Stomach (tissue), 4 donors: ENCODE data around the gene SLC17A3.

Experiments
- EP300 ChIP-seq: sonication (generic); formaldehyde crosslinking; IDR thresholded peaks from one replicate; pipeline ENCODE4 v1.6.1; 2017; ENCODE audit warnings: antibody characterized with exemption
- POLR2A ChIP-seq, 4 donors: fragments of 450-650 bp; IDR thresholded peaks; one replicate each; pipeline ENCODE4 v1.6.1; 2016; ENCODE audit warnings: antibody characterized with exemption in 4 of 4, control low read depth in 2 of 4, mild to moderate bottlenecking in 1 of 4, moderate library complexity in 1 of 4
- POLR2AphosphoS5 ChIP-seq, 3 donors: sonication (generic); formaldehyde crosslinking; IDR thresholded peaks; one replicate each; pipeline ENCODE4 v1.6.1; 2016; ENCODE audit warnings: antibody characterized with exemption in 3 of 3
- TF ChIP-seq, protein P1 (sequence below), 7 experiments: fragments of 450-650 bp in 4 of 7; fragments of 200-600 bp in 3 of 7; sonication (generic) in 3 of 7; IDR thresholded peaks; one replicate each; pipeline ENCODE4 v1.5.1; 2016 to 2019; ENCODE audit warnings: antibody characterized with exemption in 7 of 7, control low read depth in 2 of 7, mild to moderate bottlenecking in 1 of 7

DNA sequence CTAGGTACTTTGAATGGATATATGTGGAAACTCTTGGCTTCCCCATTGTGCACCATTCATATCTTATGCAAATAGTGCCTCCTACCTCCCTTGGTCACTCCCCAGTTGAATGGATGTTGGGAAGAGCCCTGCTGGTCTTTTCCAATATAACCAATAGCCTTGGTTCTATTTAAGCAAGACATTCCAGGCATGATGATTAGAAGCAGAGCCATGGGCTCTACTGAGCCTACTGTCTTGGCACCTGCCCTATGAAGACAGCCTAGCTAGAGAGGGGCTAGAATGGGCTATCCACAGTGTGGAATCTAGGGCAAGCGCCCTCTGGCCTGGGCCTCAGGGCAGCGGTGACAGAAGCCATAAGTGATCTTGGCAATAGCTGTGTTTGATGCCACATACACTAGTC, 57.8 kb downstream of the SLC17A3 start:
- TF ChIP-seq, protein P1, sequence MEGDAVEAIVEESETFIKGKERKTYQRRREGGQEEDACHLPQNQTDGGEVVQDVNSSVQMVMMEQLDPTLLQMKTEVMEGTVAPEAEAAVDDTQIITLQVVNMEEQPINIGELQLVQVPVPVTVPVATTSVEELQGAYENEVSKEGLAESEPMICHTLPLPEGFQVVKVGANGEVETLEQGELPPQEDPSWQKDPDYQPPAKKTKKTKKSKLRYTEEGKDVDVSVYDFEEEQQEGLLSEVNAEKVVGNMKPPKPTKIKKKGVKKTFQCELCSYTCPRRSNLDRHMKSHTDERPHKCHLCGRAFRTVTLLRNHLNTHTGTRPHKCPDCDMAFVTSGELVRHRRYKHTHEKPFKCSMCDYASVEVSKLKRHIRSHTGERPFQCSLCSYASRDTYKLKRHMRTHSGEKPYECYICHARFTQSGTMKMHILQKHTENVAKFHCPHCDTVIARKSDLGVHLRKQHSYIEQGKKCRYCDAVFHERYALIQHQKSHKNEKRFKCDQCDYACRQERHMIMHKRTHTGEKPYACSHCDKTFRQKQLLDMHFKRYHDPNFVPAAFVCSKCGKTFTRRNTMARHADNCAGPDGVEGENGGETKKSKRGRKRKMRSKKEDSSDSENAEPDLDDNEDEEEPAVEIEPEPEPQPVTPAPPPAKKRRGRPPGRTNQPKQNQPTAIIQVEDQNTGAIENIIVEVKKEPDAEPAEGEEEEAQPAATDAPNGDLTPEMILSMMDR (IDR thresholded peaks at IDR 0.05) = no peak
- TF ChIP-seq POLR2AphosphoS5 (IDR thresholded peaks at IDR 0.05) (no peak), POLR2A (IDR thresholded peaks at IDR 0.05) (no peak), EP300 (no peak)
